GM12874 (cell line): ENCODE results near the gene PRDX3.

Experiments used
- TF ChIP-seq, protein P1 (sequence below): IDR thresholded peaks from 2 replicates; pipeline ENCODE4 v1.5.1; 2011; ENCODE audit warnings: low read depth, mild to moderate bottlenecking, control low read depth, low read length, moderate library complexity; ENCODE audit not compliant: insufficient read depth

Gene PRDX3

GRCh38 chr10:119153661-119154060 is 25.0 kb downstream of the PRDX3 start:
- TF ChIP-seq, protein P1, sequence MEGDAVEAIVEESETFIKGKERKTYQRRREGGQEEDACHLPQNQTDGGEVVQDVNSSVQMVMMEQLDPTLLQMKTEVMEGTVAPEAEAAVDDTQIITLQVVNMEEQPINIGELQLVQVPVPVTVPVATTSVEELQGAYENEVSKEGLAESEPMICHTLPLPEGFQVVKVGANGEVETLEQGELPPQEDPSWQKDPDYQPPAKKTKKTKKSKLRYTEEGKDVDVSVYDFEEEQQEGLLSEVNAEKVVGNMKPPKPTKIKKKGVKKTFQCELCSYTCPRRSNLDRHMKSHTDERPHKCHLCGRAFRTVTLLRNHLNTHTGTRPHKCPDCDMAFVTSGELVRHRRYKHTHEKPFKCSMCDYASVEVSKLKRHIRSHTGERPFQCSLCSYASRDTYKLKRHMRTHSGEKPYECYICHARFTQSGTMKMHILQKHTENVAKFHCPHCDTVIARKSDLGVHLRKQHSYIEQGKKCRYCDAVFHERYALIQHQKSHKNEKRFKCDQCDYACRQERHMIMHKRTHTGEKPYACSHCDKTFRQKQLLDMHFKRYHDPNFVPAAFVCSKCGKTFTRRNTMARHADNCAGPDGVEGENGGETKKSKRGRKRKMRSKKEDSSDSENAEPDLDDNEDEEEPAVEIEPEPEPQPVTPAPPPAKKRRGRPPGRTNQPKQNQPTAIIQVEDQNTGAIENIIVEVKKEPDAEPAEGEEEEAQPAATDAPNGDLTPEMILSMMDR, result no peak

DNA sequence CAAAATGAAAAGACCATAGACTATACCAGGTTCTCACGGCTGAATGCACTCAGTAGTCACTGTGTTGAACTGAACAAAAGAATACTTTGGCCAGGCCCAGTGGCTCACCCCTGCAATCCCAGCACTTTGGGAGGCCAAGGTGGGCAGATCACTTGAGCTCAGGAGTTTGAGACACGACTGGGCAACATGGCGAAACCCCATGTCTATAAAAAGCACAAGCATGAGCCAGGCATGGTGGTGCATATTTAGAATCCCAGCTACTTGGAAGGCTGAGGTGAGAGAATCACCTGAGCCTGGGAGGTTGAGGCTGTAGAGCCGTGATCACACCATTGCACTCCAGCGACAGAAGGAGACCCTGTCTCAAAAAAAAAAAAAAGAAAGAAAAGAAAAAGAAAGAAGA is 25.6 kb downstream of the PRDX3 start:
- TF ChIP-seq, protein P1, result no peak

DNA sequence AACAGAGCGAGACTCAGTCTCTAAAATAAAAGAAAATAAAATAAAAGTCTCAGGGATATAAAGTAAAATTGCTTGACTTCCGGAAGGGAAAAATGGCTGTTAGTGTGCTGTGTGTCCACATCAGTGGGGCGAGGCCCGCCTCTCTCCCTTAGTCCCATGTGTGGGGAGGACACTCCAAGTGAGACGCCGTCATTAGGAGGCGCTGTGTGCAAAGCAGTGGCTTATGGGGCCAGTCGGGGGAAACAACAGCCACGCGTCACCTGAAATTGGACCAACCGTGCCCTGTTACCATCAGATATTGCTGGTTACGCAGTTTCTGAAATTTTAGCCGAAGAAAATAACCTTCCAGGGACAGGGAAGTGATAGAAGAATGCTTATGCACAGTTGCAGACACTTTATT is 28.9 kb downstream of the PRDX3 start:
- TF ChIP-seq, protein P1, result no peak

DNA sequence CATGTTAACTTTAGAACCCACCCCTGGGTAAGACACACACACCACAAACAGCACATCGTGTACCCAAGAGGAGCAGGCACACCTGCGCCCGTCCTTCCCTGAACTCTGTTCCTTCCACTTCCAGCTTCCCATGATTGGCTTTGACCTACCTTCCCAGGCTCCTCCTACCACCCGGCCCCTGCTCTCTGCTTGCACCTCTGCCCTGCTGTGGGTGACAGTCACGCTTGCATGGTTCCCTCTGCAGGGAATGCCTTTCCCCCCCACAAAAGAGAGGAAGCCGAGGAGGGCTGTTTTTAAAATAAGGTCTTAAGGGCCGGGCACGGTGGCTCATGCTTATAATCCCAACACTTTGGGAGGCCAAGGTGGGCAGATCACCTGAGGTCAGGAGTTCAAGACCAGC is 29.5 kb downstream of the PRDX3 start:
- TF ChIP-seq, protein P1, result no peak

GRCh38 chr10:119143657-119144056 is 35.0 kb downstream of the PRDX3 start:
- TF ChIP-seq, protein P1, result no peak

DNA sequence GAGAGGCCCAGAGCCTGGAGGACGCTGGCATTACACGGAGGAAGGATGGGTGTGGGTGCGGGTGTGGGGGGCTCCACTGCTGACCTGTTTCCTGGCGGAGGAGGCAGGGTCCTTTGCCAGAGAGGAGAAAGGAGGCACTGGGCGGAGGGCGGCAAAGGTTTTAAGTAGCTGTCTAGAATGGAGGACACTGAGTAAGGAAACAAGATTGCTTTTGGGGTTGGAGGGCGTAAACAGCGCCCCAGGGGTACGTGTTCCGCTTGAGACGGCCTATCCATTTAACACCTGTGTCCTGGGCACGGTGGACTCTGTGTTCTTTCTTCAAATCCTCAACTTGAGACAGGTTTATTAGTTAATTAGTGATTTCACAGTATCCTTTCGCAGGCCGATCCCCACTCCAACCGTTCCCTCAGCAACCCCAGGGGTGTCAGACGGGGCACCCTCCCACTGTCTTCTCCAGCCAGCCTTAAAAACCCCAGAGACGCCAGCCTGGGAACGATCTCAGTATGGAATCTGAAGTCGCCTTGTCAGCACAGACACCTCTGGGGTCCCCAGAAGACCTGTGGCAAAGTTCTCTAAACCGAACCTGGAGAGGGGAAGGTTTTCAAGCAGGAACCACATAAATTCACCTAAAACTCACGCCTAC is 37.9 kb downstream of the PRDX3 start:
- TF ChIP-seq, protein P1, result no peak

- TF ChIP-seq, protein P1, result peak; percentile 72
Measured at GRCh38 chr10:119139464-119140067, 39.0 kb downstream of the PRDX3 start.
